HCT116 (cell line): ENCODE measurements around the gene MFN2.

Source experiments
- ATF3 ChIP-seq: IDR thresholded peaks from 2 replicates; pipeline ENCODE4 v1.6.1; 2012
- CBX3 ChIP-seq: IDR thresholded peaks from 2 replicates; pipeline ENCODE4 v1.6.1; 2012; ENCODE audit warnings: low read depth
- CEBPB ChIP-seq: IDR thresholded peaks from 2 replicates; pipeline ENCODE4 v1.6.1; 2012; ENCODE audit warnings: low read depth
- CTCF ChIP-seq, 3 experiments: fragments of 200-600 bp in 1 of 3; sonication (generic) in 1 of 3; IDR thresholded peaks in 2 of 3; conservative IDR thresholded peaks in 1 of 3; 2 replicates each; pipeline ENCODE4 v1.5.1; 2012 to 2017; ENCODE audit warnings: low read depth in 2 of 3, low read length in 2 of 3, antibody characterized with exemption in 1 of 3, borderline replicate concordance in 1 of 3, control low read depth in 1 of 3, mild to moderate bottlenecking in 1 of 3, mixed read lengths in 1 of 3, mixed run types in 1 of 3, moderate library complexity in 1 of 3; ENCODE audit not compliant: insufficient read depth in 1 of 3
- EZH2 ChIP-seq: fragments of 200-600 bp; sonication (generic); IDR thresholded peaks from 2 replicates; pipeline ENCODE4 v1.6.1; 2017; ENCODE audit warnings: antibody characterized with exemption, mixed run types
- POLR2A ChIP-seq: IDR thresholded peaks from 2 replicates; pipeline ENCODE4 v1.7.0; 2011; ENCODE audit warnings: borderline replicate concordance; ENCODE audit not compliant: insufficient read depth, insufficient read length; ENCODE audit errors: extremely low read depth
- POLR2AphosphoS5 ChIP-seq: IDR thresholded peaks from 2 replicates; pipeline ENCODE4 v1.6.1; 2011; ENCODE audit warnings: mild to moderate bottlenecking, low read depth, low read length, moderate library complexity
- RAD21 ChIP-seq: IDR thresholded peaks from 2 replicates; pipeline ENCODE4 v1.6.1; 2012; ENCODE audit warnings: low read depth, mild to moderate bottlenecking
- REST ChIP-seq: IDR thresholded peaks from 2 replicates; pipeline ENCODE4 v1.6.1; 2012; ENCODE audit warnings: low read depth
- SP1 ChIP-seq: IDR thresholded peaks from 2 replicates; pipeline ENCODE4 v1.6.1; 2012; ENCODE audit warnings: low read depth
- YY1 ChIP-seq: IDR thresholded peaks from 2 replicates; pipeline ENCODE4 v1.6.1; 2011; ENCODE audit warnings: low read length, low read depth, moderate library complexity, mild to moderate bottlenecking; ENCODE audit not compliant: insufficient replicate concordance; ENCODE audit errors: extremely low read depth
- ZNF274 ChIP-seq: fragments of 200-500 bp; sonication (Bioruptor generic); IDR thresholded peaks from 2 replicates; pipeline ENCODE4 v1.6.1; 2014; ENCODE audit warnings: mild to moderate bottlenecking, low read depth, low read length, inconsistent platforms
- TF ChIP-seq, protein P1 (sequence below): IDR thresholded peaks from 2 replicates; pipeline ENCODE4 v1.6.1; 2012

- TF ChIP-seq CTCF (IDR thresholded peaks at IDR 0.05 in 2 of 3, conservative IDR thresholded peaks at IDR 0.05 in 1 of 3; ENCODE audit: borderline replicate concordance in 1 of 3, insufficient read depth in 1 of 3, low read depth in 2 of 3, low read length in 2 of 3) (peak; percentile 52 to 59 (median 53); a peak in 5 of 6 replicates), SP1 (no peak), POLR2AphosphoS5 (no peak; the same call in 1 of the 2 replicates), YY1 (no peak), EZH2 (no peak), REST (no peak), ATF3 (no peak), POLR2A (no peak), RAD21 (peak; percentile 68), CBX3 (no peak), ZNF274 (no peak), CEBPB (no peak)
- TF ChIP-seq, protein P1, sequence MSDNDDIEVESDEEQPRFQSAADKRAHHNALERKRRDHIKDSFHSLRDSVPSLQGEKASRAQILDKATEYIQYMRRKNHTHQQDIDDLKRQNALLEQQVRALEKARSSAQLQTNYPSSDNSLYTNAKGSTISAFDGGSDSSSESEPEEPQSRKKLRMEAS = no peak
Observed at GRCh38 chr1:11967028-11967547, 13.2 kb upstream of the MFN2 start.
